D341Med (cell line): ENCODE results near the gene ZNF507.

Experiments
- DNase-seq: peaks from one replicate; pipeline ENCODE4 v3.0.0; 2012; ENCODE audit warnings: low spot score

ZNF507 gene

GRCh38 chr19:32345261-32346207 is at the start of gene ZNF507:
TSS of gene ZNF507 (plus strand) at chr19:32345610. CDS start at chr19:32352831, 7,221 bp downstream.
- peak; percentile 99 for DNase-seq

- no peak for DNase-seq
Measured at GRCh38 chr19:32296694-32297093, 48.7 kb upstream of the ZNF507 start.

- no peak for DNase-seq
Measured at GRCh38 chr19:32302778-32303177, 42.6 kb upstream of the ZNF507 start.

- DNase-seq, result no peak
Measured at GRCh38 chr19:32303193-32303592, 42.2 kb upstream of the ZNF507 start.

GRCh38 chr19:32307591-32307990 is 37.8 kb upstream of the ZNF507 start:
- no peak for DNase-seq

- no peak for DNase-seq
Measured at GRCh38 chr19:32308431-32309077, 36.9 kb upstream of the ZNF507 start.

GRCh38 chr19:32309711-32310390 is 35.6 kb upstream of the ZNF507 start:
- DNase-seq, result no peak

GRCh38 chr19:32311371-32311770 is 34.0 kb upstream of the ZNF507 start:
- DNase-seq, result no peak

- DNase-seq, result no peak
Measured at GRCh38 chr19:32313569-32314265, 31.7 kb upstream of the ZNF507 start.

- DNase-seq, result no peak
Measured at GRCh38 chr19:32316034-32316433, 29.4 kb upstream of the ZNF507 start.

GRCh38 chr19:32317086-32317485 is 28.3 kb upstream of the ZNF507 start:
- no peak for DNase-seq

GRCh38 chr19:32318884-32319520 is 26.4 kb upstream of the ZNF507 start:
- DNase-seq, result peak; percentile 74

GRCh38 chr19:32322541-32322940 is 22.9 kb upstream of the ZNF507 start:
- DNase-seq, result no peak

- DNase-seq, result no peak
Measured at GRCh38 chr19:32324631-32325285, 20.7 kb upstream of the ZNF507 start.

- DNase-seq, result no peak
Measured at GRCh38 chr19:32330213-32330857, 15.1 kb upstream of the ZNF507 start.

- DNase-seq, result no peak
Measured at GRCh38 chr19:32333227-32333626, 12.2 kb upstream of the ZNF507 start.

GRCh38 chr19:32336259-32337083 is 8.9 kb upstream of the ZNF507 start:
- no peak for DNase-seq

- no peak for DNase-seq
Measured at GRCh38 chr19:32337084-32337808, 8.2 kb upstream of the ZNF507 start.

- no peak for DNase-seq
Measured at GRCh38 chr19:32339423-32339822, 6.0 kb upstream of the ZNF507 start.
